ENCODE data around the gene ST3GAL3.
A peak's percentile ranks its signal among the peaks of the same experiment; 100 is the strongest.

Gene ST3GAL3

DNA sequence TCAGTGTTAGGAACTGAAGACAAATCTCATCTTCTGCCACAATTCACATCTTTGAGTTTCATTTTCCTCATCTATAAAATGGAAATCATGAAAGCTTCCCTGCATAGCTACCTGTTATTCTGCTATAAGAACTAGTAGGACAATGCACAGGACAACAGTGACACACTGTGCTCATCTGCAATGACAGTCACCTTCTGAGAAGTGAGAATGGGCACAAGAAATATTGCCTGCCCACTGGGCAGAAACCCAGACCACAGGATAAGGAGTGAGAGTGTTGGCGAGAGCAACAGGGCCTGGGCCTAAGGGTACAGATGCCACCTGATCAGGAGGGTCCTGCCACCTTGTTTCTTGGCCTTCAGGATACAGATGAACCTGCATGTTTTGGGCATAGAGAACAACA, 203.0 kb downstream of the ST3GAL3 start:
- Histone ChIP-seq H2AFZ (ENCODE audit: low read depth, low read length) (no peak overlapping the region), H3K4me1 (ENCODE audit: control insufficient read depth, insufficient read depth, low read depth, low read length) (peaks cover 9% of the 10 kb centered on the region), H4K8ac (ENCODE audit: low read length) (no peak overlapping the region), H3K9ac (ENCODE audit: low read length) (no peak overlapping the region), H3K9me3 (ENCODE audit: control insufficient read depth, low read length) (no peaks in the 10 kb centered on the region), H3K4me2 (ENCODE audit: low read length, poor library complexity, severe bottlenecking) (no peak overlapping the region), H2BK5ac (ENCODE audit: low read depth, low read length, poor library complexity, severe bottlenecking) (no peak overlapping the region), H3K27ac (ENCODE audit: low read length, poor library complexity, severe bottlenecking) (no peak overlapping the region), H3K23ac (ENCODE audit: low read length in 2 of 2) (no peak overlapping the region), H3K18ac (ENCODE audit: low read depth in 1 of 2, low read length in 2 of 2) (no peak overlapping the region), H2BK15ac (ENCODE audit: low read depth, poor library complexity, severe bottlenecking) (no peak overlapping the region), H3K79me1 (replicated peaks; ENCODE audit: low read length, poor library complexity, severe bottlenecking) (no peaks in the 10 kb centered on the region), H3K14ac (ENCODE audit: low read length in 2 of 2) (no peak overlapping the region), H2BK120ac (ENCODE audit: low read depth, low read length) (no peak overlapping the region), H2BK12ac (ENCODE audit: low read length in 2 of 2) (no peak overlapping the region), H3K36me3 (ENCODE audit: control insufficient read depth in 1 of 2, insufficient read depth in 2 of 2, low read depth in 1 of 2, low read length in 2 of 2) (peaks cover 27 to 35% of the 10 kb centered on the region in 2 experiments), H3K4ac (ENCODE audit: low read depth in 1 of 2, low read length in 2 of 2) (no peak overlapping the region), H2AK5ac (ENCODE audit: low read length, severe bottlenecking) (no peak overlapping the region), H3K4me3 (ENCODE audit: insufficient read depth in 1 of 2, low read depth in 1 of 2, low read length in 2 of 2) (no peak overlapping the region), H3K27me3 (ENCODE audit: control insufficient read depth in 1 of 2, insufficient read depth in 1 of 2, low read length in 2 of 2) (peaks cover 0 to 8% of the 10 kb centered on the region in 2 experiments), H4K91ac (ENCODE audit: low read length) (no peak overlapping the region)
- no peak for DNase-seq
- 95% methylated on average over 1 of the region's 1 CpG for WGBS

DNA sequence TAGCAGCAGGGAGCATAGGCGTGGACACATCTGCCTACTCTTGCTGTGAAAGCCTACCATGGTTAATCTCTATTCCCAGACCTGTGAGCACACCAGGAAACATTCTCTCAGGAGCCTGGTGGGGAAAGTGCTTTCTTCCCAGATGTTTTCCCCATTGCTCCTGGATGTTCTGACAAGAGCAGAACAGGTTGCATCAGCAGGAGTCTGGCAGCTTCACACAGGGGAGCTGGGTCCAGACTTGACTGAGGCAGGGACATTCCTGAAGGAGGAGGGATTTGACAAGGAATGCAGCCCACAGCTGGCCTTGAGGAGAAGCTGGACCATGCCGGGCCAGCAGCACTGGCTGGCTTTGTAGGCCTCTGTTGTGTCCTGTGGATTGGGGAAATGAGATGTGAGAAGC, 205.3 kb downstream of the ST3GAL3 start:
- Histone ChIP-seq H4K8ac (ENCODE audit: low read length) (no peak overlapping the region), H3K14ac (ENCODE audit: low read length in 2 of 2) (no peak overlapping the region), H3K4me3 (ENCODE audit: insufficient read depth in 1 of 2, low read depth in 1 of 2, low read length in 2 of 2) (no peak overlapping the region), H2BK15ac (ENCODE audit: low read depth, poor library complexity, severe bottlenecking) (no peak overlapping the region), H3K23ac (ENCODE audit: low read length in 2 of 2) (peak overlapping the region in 1 of 2 experiments; percentile 50), H2BK5ac (ENCODE audit: low read depth, low read length, poor library complexity, severe bottlenecking) (no peak overlapping the region), H2BK12ac (ENCODE audit: low read length in 2 of 2) (no peak overlapping the region), H3K27ac (ENCODE audit: low read length, poor library complexity, severe bottlenecking) (no peak overlapping the region), H3K9ac (ENCODE audit: low read length) (no peak overlapping the region), H3K4me2 (ENCODE audit: low read length, poor library complexity, severe bottlenecking) (no peak overlapping the region), H4K91ac (ENCODE audit: low read length) (peak overlapping the region; percentile 4), H3K4ac (ENCODE audit: low read depth in 1 of 2, low read length in 2 of 2) (no peak overlapping the region), H2AFZ (ENCODE audit: low read depth, low read length) (no peak overlapping the region), H3K36me3 (ENCODE audit: control insufficient read depth in 1 of 2, insufficient read depth in 2 of 2, low read depth in 1 of 2, low read length in 2 of 2) (peaks cover 23% of the 10 kb centered on the region in 2 experiments), H3K9me3 (ENCODE audit: control insufficient read depth, low read length) (no peaks in the 10 kb centered on the region), H2BK120ac (ENCODE audit: low read depth, low read length) (no peak overlapping the region), H2AK5ac (ENCODE audit: low read length, severe bottlenecking) (no peak overlapping the region), H3K27me3 (ENCODE audit: control insufficient read depth in 1 of 2, insufficient read depth in 1 of 2, low read length in 2 of 2) (peaks cover 0 to 4% of the 10 kb centered on the region in 2 experiments), H3K18ac (ENCODE audit: low read depth in 1 of 2, low read length in 2 of 2) (no peak overlapping the region), H3K4me1 (ENCODE audit: control insufficient read depth, insufficient read depth, low read depth, low read length) (peaks cover 9% of the 10 kb centered on the region), H3K79me1 (replicated peaks; ENCODE audit: low read length, poor library complexity, severe bottlenecking) (no peaks in the 10 kb centered on the region)
- 53% methylated on average over 2 of the region's 2 CpGs for WGBS
- peak; percentile 59 for DNase-seq

DNA sequence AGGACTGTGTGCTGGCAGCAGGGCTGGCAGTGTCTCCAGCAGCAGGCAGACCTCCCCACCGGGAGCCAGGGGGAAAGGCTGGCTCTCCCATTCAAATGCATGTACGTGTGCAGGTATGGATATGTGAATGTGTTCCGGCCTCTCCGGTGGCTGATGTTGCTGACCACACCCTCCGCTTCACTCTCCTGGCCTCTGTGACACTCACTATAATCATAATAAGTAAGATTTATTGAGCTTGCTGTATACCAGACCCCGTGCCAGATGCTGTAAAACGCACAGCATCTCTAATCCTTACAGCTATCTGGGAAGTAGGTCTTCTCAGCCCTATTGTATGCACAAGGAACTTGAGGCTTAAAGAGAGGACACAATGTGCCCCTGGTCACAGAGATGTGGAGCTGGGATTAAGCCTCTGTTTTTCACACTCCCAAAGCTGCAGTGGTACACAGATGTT, 205.7 kb downstream of the ST3GAL3 start:
- Histone ChIP-seq H3K9ac (ENCODE audit: low read length) (no peak overlapping the region), H3K79me1 (replicated peaks; ENCODE audit: low read length, poor library complexity, severe bottlenecking) (no peaks in the 10 kb centered on the region), H3K4me2 (ENCODE audit: low read length, poor library complexity, severe bottlenecking) (no peak overlapping the region), H3K14ac (ENCODE audit: low read length in 2 of 2) (no peak overlapping the region), H3K9me3 (ENCODE audit: control insufficient read depth, low read length) (no peaks in the 10 kb centered on the region), H2AFZ (ENCODE audit: low read depth, low read length) (no peak overlapping the region), H3K4me1 (ENCODE audit: control insufficient read depth, insufficient read depth, low read depth, low read length) (peaks cover 9% of the 10 kb centered on the region), H3K23ac (ENCODE audit: low read length in 2 of 2) (peak overlapping the region in 1 of 2 experiments; percentile 47), H2BK120ac (ENCODE audit: low read depth, low read length) (no peak overlapping the region), H4K91ac (ENCODE audit: low read length) (no peak overlapping the region), H2AK5ac (ENCODE audit: low read length, severe bottlenecking) (no peak overlapping the region), H3K4ac (ENCODE audit: low read depth in 1 of 2, low read length in 2 of 2) (no peak overlapping the region), H3K4me3 (ENCODE audit: insufficient read depth in 1 of 2, low read depth in 1 of 2, low read length in 2 of 2) (no peak overlapping the region), H3K36me3 (ENCODE audit: control insufficient read depth in 1 of 2, insufficient read depth in 2 of 2, low read depth in 1 of 2, low read length in 2 of 2) (peaks cover 21 to 23% of the 10 kb centered on the region in 2 experiments), H3K27me3 (ENCODE audit: control insufficient read depth in 1 of 2, insufficient read depth in 1 of 2, low read length in 2 of 2) (no peaks in the 10 kb centered on the region), H2BK5ac (ENCODE audit: low read depth, low read length, poor library complexity, severe bottlenecking) (no peak overlapping the region), H2BK12ac (ENCODE audit: low read length in 2 of 2) (no peak overlapping the region), H3K27ac (ENCODE audit: low read length, poor library complexity, severe bottlenecking) (no peak overlapping the region), H4K8ac (ENCODE audit: low read length) (no peak overlapping the region), H2BK15ac (ENCODE audit: low read depth, poor library complexity, severe bottlenecking) (no peak overlapping the region), H3K18ac (ENCODE audit: low read depth in 1 of 2, low read length in 2 of 2) (no peak overlapping the region)
- 45% methylated on average over 2 of the region's 7 CpGs for WGBS
- no peak for DNase-seq

DNA sequence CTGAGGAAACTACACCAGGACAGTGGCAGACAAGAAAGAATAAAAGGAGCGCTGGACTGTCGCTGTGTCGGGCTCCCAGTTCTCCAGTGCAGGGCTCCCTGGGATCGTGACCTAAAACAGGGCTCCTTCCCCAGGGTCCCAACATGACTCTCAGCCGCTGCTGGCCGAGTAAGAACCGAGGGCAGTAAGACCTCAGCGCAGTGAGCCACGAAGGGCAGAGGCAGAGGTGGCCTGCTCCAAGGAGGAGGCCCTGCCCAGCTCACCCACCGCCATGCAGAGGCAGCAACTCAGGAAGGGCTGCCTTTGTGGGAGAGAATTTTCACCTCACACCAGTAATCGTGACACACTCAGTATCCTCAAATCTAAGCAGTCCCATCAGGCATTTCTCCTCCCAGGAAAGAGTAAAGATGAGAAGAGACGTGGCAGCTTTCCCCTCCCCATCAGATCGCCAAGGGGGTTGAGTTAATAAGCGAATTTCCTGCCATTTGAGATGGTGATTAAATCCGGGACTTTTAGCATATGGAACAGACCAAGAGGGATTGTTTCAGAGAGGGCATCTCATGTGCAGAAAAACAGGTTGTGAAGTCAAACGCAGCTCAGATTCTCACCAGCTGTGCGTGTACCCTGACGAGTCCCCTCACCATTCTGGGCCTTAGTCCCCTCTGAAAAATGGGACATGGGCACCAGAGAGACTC, 206.5 kb downstream of the ST3GAL3 start:
- Histone ChIP-seq H3K79me1 (replicated peaks; ENCODE audit: low read length, poor library complexity, severe bottlenecking) (no peaks in the 10 kb centered on the region), H3K36me3 (ENCODE audit: control insufficient read depth in 1 of 2, insufficient read depth in 2 of 2, low read depth in 1 of 2, low read length in 2 of 2) (peaks cover 21 to 23% of the 10 kb centered on the region in 2 experiments), H3K4ac (ENCODE audit: low read depth in 1 of 2, low read length in 2 of 2) (no peak overlapping the region), H3K4me1 (ENCODE audit: control insufficient read depth, insufficient read depth, low read depth, low read length) (peaks cover 9% of the 10 kb centered on the region), H4K8ac (ENCODE audit: low read length) (no peak overlapping the region), H4K91ac (ENCODE audit: low read length) (no peak overlapping the region), H3K18ac (ENCODE audit: low read depth in 1 of 2, low read length in 2 of 2) (no peak overlapping the region), H3K14ac (ENCODE audit: low read length in 2 of 2) (no peak overlapping the region), H2BK120ac (ENCODE audit: low read depth, low read length) (no peak overlapping the region), H3K4me2 (ENCODE audit: low read length, poor library complexity, severe bottlenecking) (no peak overlapping the region), H2AFZ (ENCODE audit: low read depth, low read length) (no peak overlapping the region), H2BK12ac (ENCODE audit: low read length in 2 of 2) (no peak overlapping the region), H2BK5ac (ENCODE audit: low read depth, low read length, poor library complexity, severe bottlenecking) (no peak overlapping the region), H3K23ac (ENCODE audit: low read length in 2 of 2) (no peak overlapping the region), H3K4me3 (ENCODE audit: insufficient read depth in 1 of 2, low read depth in 1 of 2, low read length in 2 of 2) (no peak overlapping the region), H3K9ac (ENCODE audit: low read length) (no peak overlapping the region), H3K27me3 (ENCODE audit: control insufficient read depth in 1 of 2, insufficient read depth in 1 of 2, low read length in 2 of 2) (no peaks in the 10 kb centered on the region), H3K27ac (ENCODE audit: low read length, poor library complexity, severe bottlenecking) (no peak overlapping the region), H2AK5ac (ENCODE audit: low read length, severe bottlenecking) (no peak overlapping the region), H3K9me3 (ENCODE audit: control insufficient read depth, low read length) (no peaks in the 10 kb centered on the region), H2BK15ac (ENCODE audit: low read depth, poor library complexity, severe bottlenecking) (no peak overlapping the region)
- WGBS, result 91% methylated on average over 17 of the region's 18 CpGs
- DNase-seq, result no peak

Data from mesenchymal stem cell (in vitro differentiated cells and primary cell).